ENCODE results near the gene RUSF1. TPM values are rescaled to one million over a fixed set of nuclear protein-coding genes. Genes with fewer than 3 reads are reported as not detected.
A peak's percentile ranks its signal among the peaks of the same experiment; 100 is the strongest.
"Not testable (repeated sequence)": the region's sequence is repeated elsewhere in the genome, so short reads cannot be mapped to it uniquely, and the experiment has no call there.

RUSF1 gene
- total RNA-seq, 6 experiments from 2014 or later: 55.9 to 77.7 (median 63.6) TPM

GRCh38 chr16:31484491-31485171, 23.6 kb downstream of the RUSF1 start:
- no peaks in the 10 kb centered on the region for H3K9me3 Mint-ChIP-seq
- peaks cover 34% of the 10 kb centered on the region for H3K27me3 Mint-ChIP-seq (ENCODE audit: insufficient read depth)
- TF ChIP-seq CTCF (IDR thresholded peaks at IDR 0.05): no peak
- H3K4me3 Mint-ChIP-seq: no peak overlapping the region
- H3K4me1 Mint-ChIP-seq (ENCODE audit: low read depth): no peaks in the 10 kb centered on the region; the same call in none of the 2 replicates
- no peak for DNase-seq
- H3K27ac Mint-ChIP-seq: no peak overlapping the region
- H3K36me3 Mint-ChIP-seq (ENCODE audit: low read depth): peaks cover 2% of the 10 kb centered on the region

- H3K36me3 Mint-ChIP-seq (ENCODE audit: low read depth); H3K9me3 Mint-ChIP-seq; DNase-seq; H3K4me1 Mint-ChIP-seq (ENCODE audit: low read depth); H3K4me3 Mint-ChIP-seq; H3K27ac Mint-ChIP-seq: not testable (repeated sequence)
- H3K27me3 Mint-ChIP-seq (ENCODE audit: insufficient read depth): peaks cover 38% of the 10 kb centered on the region
Measured at GRCh38 chr16:31484048-31484447, 24.1 kb downstream of the RUSF1 start.

GRCh38 chr16:31483081-31483480, 25.1 kb downstream of the RUSF1 start, which contains the start of gene SLC5A2:
Gene SLC5A2 (plus strand): TSS chr16:31483123. CDS start chr16:31483137, 14 bp downstream.
- H3K4me3 Mint-ChIP-seq: no peak within 1 kb of the TSS
- no peak within 1 kb of the TSS for H3K27ac Mint-ChIP-seq
- peaks cover 5% of the 10 kb centered on the region for H3K36me3 Mint-ChIP-seq (ENCODE audit: low read depth)
- no peak for DNase-seq
- H3K4me1 Mint-ChIP-seq (ENCODE audit: low read depth): no peaks in the 10 kb centered on the region; the same call in none of the 2 replicates
- H3K9me3 Mint-ChIP-seq: no peaks in the 10 kb centered on the region
- H3K27me3 Mint-ChIP-seq (ENCODE audit: insufficient read depth): peaks cover 35% of the 10 kb centered on the region
- TF ChIP-seq CTCF (IDR thresholded peaks at IDR 0.05): no peak

GRCh38 chr16:31480851-31481536, 27.2 kb downstream of the RUSF1 start:
- H3K27me3 Mint-ChIP-seq (ENCODE audit: insufficient read depth): peaks cover 24% of the 10 kb centered on the region
- H3K4me1 Mint-ChIP-seq (ENCODE audit: low read depth): no peaks in the 10 kb centered on the region; the same call in 1 of the 2 replicates
- DNase-seq: no peak
- H3K27ac Mint-ChIP-seq: peak overlapping the region; percentile 11; the same call in 1 of the 2 replicates
- H3K4me3 Mint-ChIP-seq: no peak overlapping the region
- no peak for TF ChIP-seq CTCF (IDR thresholded peaks at IDR 0.05)
- H3K9me3 Mint-ChIP-seq: no peaks in the 10 kb centered on the region
- peaks cover 9% of the 10 kb centered on the region for H3K36me3 Mint-ChIP-seq (ENCODE audit: low read depth)

DNA sequence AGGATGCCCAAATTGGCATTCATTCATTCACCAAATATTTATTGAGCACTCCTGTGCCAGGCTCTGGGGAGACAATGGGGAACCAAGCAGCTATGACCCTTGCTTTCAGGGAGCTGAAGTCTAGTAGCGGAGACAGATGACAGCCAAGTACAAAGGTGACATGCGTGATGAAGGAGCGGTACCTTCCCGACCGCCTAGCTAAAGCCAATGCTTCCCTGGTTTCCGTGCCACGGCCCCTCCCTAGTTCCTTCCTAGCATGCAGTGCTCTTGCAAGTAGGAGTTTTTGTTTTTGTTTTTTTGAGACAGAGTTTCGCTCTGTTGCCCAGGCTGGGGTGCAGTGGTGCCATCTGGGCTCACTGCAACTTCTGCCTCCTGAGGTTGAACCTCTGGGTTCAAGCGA, 28.4 kb downstream of the RUSF1 start:
- no peak overlapping the region for H3K4me3 Mint-ChIP-seq
- no peak for TF ChIP-seq CTCF (IDR thresholded peaks at IDR 0.05)
- peaks cover 4% of the 10 kb centered on the region for H3K4me1 Mint-ChIP-seq (ENCODE audit: low read depth)
- H3K27ac Mint-ChIP-seq: no peak overlapping the region
- H3K27me3 Mint-ChIP-seq (ENCODE audit: insufficient read depth): peaks cover 19% of the 10 kb centered on the region
- DNase-seq: no peak
- no peaks in the 10 kb centered on the region for H3K9me3 Mint-ChIP-seq
- H3K36me3 Mint-ChIP-seq (ENCODE audit: low read depth): peaks cover 13% of the 10 kb centered on the region

DNA sequence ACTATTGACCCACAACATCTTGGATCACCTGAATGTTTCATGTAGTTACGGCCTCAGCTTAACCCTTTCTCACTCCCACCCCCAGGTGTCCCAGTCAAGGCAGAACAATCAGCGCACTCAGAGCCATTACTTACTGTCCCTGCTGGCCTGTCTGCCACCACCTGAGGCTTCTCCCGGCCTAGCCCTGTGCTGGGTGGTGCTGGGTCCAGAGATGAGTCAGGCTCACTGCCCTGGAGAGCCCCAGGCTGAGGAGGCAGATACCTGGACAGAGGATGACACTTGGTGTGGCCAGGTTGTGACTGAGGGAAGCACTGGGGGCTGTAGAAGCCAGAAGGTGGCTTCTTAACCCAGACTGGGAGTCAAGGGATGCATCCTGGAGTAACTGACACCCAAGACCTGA, 29.2 kb downstream of the RUSF1 start:
- no peak for TF ChIP-seq CTCF (IDR thresholded peaks at IDR 0.05)
- no peak for DNase-seq
- peaks cover 21% of the 10 kb centered on the region for H3K36me3 Mint-ChIP-seq (ENCODE audit: low read depth)
- no peak overlapping the region for H3K4me3 Mint-ChIP-seq
- peaks cover 12% of the 10 kb centered on the region for H3K4me1 Mint-ChIP-seq (ENCODE audit: low read depth)
- H3K27ac Mint-ChIP-seq: no peak overlapping the region
- H3K27me3 Mint-ChIP-seq (ENCODE audit: insufficient read depth): peaks cover 17% of the 10 kb centered on the region
- H3K9me3 Mint-ChIP-seq: no peaks in the 10 kb centered on the region

Measured in HFFc6 (cell line).